Jurkat, Clone E6-1 (cell line): Measurements from ENCODE around the gene ADAD1. TPM values are rescaled to one million over a fixed set of nuclear protein-coding genes. Genes with fewer than 3 reads are reported as not detected.
A peak's percentile ranks its signal among the peaks of the same experiment; 100 is the strongest.
"Not testable (repeated sequence)": the region's sequence is repeated elsewhere in the genome, so short reads cannot be mapped to it uniquely, and the experiment has no call there.

Experiments
- DNase-seq: peaks from one replicate; pipeline ENCODE4 v3.0.0-alpha.2; 2011; ENCODE audit warnings: low read depth, low spot score
- H3K4me3 ChIP-seq: 2 replicates; pipeline ENCODE4 v1.5.1; 2011; ENCODE audit warnings: mild to moderate bottlenecking, low read length, control low read depth, moderate library complexity
- polyA plus RNA-seq: library from polyadenylated mRNA; unstranded; fragments of >200 nt; gene quantifications from one replicate; pipeline ENCODE4 v1.2.1, GENCODE V29; 2012; ENCODE audit warnings: missing spikeins; ENCODE audit not compliant: insufficient read length, insufficient read depth

The ADAD1 gene
- not detected for polyA plus RNA-seq

DNA sequence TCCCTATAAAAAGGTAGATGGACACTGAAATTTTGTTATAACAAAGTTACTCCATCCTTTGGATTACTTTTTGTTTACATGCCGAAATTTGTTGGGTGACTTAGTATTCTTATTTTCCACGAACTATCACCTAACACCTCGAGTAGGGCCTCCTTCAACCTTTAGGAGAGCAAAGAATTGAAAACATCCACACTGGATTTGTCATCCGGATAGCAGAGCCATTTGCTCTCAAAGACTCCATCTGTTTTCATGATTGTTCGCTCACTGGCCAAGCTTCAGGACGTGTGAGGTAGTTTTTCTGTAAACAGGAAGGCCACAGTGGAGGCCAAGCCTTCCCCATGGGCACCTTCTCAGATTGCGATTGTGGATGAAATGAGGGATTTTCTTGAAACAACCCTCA, at the start of gene ADAD1:
ADAD1 (plus strand) TSS at position 301 of the 400 bp plus-strand sequence. CDS start 1,059 bp downstream, outside the sequence.
- H3K4me3 ChIP-seq: no peak within 1 kb of the TSS
- no peak for DNase-seq

DNA sequence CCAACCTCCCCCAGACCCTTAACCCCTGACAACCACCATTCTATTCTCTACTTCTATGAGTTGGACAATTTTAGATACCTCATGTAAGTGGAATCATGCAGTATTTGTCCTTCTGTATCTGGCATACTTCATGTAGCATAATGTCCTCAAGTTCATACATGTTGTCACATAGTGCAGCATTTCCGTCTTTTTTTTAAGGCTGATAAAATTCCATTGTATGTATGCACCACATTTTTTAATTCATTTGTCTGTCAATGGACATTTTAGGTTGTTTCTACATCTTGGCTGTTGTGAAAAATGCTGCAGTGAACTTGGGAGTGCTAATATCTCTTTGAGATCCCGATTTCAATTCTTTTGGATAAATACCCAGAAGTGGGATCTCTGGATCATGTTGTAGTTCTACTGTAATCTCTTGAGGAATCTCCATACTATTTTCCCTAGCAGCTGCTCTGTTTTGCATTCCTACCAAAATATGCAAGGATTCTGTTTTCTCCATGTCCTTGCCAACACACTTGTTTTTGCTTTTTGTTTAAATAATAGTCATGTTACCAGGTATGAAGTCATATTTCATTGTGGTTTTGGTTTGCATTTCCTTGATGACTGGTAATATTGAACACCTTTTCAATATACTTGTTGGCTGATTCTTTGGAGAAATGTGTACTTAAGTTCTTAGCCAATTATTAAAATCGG, 48.8 kb upstream of the ADAD1 start:
- H3K4me3 ChIP-seq: no peak overlapping the region
- no peak for DNase-seq

DNA sequence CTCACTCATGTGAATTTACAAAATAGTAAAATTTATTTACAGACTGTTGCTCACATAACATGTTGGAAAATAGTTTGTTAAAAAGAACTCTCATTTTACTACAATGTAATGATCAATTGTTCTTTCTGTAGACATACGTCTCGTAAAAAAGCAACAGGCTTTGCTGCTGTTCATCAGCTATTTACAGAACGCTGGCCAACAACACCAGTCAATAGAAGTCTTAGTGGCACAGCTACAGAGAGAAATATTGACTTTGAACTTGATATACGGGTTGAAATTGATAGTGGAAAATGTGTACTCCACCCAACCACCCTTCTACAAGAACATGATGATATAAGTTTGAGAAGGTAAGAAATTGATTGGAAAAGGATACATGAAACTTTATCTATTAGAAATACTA, 47.6 kb upstream of the ADAD1 start:
- DNase-seq: no peak
- H3K4me3 ChIP-seq: no peak overlapping the region

DNA sequence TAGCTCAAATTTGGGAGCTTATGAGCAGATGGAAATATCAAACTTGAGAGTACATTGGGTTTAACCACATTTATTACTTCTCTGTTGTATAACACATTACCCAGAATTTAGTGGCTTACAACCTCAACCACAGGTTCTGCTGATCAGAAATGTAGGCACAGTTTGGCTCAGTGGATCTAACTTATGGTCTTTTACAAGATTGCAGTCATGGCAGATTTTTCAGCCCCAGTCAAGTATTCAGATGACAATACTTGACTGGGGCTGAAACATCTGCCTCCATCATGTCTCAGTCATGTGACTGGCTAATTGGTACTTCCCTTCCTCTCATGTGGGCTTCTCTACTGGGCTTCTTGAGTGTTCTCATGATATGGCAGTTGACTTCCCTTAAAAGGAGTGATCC, 44.0 kb upstream of the ADAD1 start:
- H3K4me3 ChIP-seq: no peak overlapping the region
- DNase-seq: peak; percentile 21

DNA sequence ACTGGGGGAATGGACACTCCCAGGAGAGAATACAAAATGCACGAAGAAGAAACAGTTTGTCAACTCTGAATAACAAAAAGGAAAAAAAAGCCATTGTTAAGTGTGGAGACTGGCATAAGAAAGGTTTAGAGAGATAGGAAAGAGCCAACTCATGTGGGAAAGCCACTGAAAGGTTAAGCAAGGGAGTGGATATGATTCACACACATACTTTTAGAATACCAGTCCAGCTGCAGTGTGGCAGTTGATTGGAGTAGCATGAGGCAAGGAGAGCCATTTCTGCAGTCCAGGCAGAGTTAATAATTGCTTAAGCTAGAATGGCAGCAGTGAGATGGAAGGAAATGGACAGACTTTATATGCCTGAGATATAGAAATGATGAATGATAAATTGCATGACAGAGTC, 36.9 kb upstream of the ADAD1 start:
- no peak overlapping the region for H3K4me3 ChIP-seq
- no peak for DNase-seq

DNA sequence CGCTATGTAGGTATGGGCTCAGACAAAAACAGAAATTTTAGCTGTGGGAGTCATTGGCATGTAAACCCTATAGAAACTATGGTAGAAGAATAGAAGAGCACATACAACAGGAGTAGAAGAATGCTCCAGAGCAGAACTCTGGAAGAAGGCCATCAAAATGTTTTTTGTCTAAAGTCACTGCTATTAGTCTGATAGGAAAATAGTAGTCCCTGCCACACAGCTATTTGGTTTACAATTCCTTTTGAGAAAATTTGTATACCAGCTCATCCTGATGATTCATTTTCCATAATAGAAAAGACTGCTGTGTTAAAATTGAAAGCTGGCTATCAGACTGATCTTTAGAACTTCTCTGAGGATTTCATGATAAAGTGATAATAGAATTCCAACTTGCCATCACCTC, 32.8 kb upstream of the ADAD1 start:
- DNase-seq: no peak
- no peak overlapping the region for H3K4me3 ChIP-seq

DNA sequence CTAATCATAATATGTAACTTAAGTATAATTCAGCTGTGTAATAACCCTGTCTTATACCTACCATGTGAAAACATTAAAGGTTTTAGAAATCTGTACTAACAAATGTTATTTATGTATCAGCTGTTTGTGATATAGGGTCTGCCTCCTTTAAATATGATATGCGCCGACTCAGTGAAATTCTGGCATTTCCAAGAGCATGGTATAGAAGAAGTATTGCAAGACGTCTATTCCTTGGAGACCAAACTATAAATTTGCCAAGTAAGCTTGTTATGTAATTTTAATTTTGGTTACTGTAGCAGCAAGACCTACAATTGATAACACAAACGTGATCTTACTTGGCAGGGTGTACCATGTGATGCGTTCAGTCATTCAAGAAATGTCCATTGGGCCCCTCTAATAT, 32.3 kb upstream of the ADAD1 start:
- DNase-seq: no peak

DNA sequence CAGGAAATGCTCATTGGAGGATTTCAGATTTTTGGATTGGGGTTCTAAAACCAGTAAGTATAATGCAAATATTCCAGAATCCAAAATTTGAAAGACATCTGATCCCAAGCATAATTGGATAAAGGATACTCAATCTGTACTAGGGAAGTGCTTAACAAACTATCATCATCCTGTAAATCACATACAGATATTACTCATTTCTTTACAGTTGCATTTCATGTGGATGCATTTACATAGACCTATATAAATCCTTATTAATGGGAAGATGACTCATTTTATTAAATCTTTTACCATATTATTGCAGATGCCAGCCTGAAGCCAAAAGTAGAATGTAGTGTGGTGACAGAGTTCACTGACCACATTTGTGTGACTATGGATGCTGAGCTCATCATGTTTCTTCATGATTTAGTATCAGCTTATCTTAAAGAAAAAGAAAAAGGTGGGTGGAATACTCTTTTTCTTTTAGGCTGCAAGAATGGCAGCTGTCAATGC, 22.4 kb upstream of the ADAD1 start:
- no peak for DNase-seq
- no peak overlapping the region for H3K4me3 ChIP-seq

More for the DNA sequence above, 32.3 kb upstream of the ADAD1 start:
- H3K4me3 ChIP-seq: no peak overlapping the region

DNA sequence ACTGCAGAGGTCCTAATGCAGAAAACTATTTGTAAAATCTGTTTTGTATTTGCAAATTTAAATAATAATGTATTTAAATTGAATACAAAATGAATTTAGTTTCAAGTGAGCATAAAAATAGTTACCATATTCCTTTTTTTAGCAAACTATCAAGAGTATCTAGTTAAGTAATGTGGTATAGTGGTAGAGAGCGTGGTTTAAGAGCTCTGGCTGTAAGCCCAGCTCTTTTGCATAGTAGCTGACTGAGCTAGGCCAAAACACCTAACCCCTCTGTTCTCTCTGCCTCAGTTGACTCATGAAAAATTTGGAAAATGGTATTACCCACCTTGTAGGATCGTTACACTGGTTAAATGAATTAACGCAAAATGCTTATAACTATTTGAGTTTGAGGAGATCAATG, 18.1 kb upstream of the ADAD1 start:
- peak; percentile 9 for DNase-seq
- no peak overlapping the region for H3K4me3 ChIP-seq

DNA sequence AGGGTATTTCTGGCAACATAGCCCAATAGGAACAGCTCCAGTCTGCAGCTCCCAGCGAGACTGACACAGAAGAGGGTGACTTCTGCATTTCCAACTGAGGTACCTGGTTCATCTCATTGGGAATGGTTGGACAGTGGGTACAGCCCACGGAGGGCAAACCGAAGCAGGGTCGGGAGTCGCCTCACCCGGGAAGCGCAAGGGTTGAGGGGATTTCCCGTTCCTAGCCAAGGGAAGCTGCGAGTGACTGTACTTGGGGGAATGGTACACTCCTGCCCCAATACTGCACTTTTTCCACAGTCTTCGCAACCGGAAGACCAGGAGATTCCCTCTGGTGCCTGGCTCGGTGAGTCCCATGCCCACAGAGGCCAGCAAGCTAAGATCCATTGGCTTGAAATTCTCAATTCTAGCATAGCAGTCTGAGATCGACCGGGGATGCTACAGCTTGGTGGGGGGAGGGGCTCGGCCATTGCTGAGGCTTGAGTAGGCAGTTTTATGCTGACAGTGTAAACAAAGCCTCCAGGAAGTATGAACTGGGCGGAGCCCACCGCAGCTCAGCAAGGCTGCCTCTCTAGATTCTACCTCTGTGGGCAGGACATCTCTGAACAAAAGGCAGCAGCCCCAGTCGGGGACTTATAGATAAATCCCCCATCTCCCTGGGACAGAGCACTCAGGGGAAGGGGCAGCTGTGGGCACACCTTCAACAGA, 14.0 kb upstream of the ADAD1 start:
- peak; percentile 9 for DNase-seq
- H3K4me3 ChIP-seq: no peak overlapping the region

DNA sequence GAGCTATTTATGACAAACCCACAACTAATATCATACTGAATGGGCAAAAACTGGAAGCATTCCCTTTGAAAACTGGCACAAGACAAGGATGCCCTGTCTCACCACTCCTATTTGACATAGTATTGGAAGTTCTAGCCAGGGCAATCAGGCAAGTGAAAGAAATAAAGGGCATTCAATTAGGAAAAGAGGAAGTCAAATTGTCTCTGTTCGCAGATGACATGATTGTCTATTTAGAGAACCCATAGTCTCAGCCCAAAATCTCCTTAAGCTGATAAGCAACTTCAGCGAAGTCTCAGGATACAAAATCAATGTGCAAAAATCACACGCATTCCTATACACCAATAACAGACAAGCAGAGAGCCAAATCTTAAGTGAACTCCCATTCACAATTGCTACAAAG, 10.0 kb upstream of the ADAD1 start:
- not testable (repeated sequence) for DNase-seq, H3K4me3 ChIP-seq

DNA sequence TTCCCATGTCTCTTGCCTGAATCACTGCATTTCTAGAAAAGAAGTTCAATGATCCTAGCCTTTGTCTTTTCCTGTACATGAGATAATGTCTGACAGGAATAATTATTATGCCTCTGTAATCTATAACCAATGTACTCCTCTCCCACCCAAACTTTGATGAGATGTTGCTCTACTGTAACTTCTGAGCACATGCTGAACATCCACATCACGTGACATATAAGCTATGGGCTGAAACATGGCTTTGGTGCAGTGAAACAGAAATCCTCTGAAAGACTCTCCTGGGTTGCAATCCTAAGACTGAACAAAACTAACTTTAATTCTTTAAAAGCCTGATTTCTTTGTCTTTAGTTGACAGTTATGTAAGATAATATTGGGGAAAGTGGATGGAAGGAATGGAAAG, 1.5 kb upstream of the ADAD1 start:
- DNase-seq: no peak
- no peak overlapping the region for H3K4me3 ChIP-seq

DNA sequence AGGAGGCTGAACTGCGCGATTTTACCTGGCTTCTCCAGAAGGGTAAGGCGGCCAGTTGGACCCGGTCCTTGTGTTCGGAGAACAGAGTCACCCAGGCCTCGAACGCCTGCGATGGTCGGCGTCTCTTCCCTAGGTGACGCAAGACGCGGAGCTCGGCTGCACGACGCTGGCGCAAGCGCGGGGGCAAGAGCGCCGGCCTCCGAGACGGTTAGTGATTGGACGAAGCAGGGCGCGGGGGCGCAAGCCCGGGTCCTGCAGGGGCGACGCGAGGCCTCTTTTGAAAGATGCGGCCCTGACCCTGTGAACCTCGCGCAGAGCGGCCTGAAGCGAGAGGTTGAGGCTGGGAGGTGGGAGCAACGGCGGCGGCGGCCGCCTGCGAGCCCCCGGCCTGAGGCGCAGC, 428 bp downstream of the ADAD1 start:
- no peak for DNase-seq

DNA sequence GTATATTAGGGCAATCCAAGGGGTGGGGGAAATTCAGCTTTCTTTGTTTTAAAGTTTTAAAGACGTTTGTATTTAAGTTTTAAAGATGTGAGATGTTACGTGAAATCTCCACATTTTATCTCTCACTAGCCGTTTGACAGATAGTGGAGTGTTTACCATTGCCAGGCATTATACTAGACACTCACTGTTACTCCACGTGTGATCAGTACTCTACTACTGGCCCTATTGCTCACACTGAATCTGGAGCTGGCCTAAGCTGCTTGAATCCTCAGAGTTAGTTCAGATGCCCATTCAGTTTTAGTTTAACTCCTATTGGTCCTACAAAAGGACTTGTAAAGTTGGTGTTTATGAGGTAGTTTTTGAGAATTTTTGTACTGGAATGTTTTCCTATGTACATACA, 4.5 kb downstream of the ADAD1 start:
- no peak overlapping the region for H3K4me3 ChIP-seq
- DNase-seq: no peak

More for the DNA sequence above, 428 bp downstream of the ADAD1 start:
- no peak overlapping the region for H3K4me3 ChIP-seq

DNA sequence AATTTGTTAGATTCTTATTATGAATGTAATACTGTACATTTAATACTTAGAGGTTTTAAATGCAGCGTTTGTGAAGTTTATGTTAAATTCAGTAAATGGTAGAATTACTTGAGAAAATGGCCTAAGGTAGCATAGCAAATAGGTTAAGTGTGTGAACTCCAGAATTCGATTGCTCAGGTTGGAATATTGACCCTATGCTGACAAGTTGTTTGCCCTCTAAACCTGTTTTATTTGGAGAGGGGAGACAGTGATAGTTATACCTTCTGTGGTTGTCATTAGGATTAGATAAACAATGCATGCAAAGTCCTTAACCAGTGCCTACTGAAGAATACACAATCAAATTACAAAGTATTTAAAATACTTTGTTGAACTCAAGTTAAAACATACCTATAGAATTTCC, 5.4 kb downstream of the ADAD1 start:
- H3K4me3 ChIP-seq: no peak overlapping the region
- no peak for DNase-seq

DNA sequence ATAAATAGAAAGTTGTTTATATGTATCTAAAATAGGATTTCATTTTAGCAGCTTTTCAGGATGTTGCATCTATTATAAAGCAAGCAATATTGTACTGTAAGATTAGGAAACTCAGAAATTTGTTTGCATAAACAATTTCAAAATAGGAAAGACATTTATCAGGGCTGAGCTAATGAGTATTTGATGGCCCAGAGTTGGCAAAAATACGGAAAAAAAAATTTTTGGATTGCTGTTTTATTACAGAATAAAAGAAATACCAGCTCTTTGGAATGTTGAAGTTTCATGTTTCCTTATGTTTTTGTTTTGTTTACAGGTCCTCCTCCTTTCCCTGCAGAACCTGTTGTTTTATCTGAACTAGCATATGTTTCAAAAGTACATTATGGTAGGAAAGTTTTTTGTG, 14.5 kb downstream of the ADAD1 start:
- H3K4me3 ChIP-seq: no peak overlapping the region
- no peak for DNase-seq

DNA sequence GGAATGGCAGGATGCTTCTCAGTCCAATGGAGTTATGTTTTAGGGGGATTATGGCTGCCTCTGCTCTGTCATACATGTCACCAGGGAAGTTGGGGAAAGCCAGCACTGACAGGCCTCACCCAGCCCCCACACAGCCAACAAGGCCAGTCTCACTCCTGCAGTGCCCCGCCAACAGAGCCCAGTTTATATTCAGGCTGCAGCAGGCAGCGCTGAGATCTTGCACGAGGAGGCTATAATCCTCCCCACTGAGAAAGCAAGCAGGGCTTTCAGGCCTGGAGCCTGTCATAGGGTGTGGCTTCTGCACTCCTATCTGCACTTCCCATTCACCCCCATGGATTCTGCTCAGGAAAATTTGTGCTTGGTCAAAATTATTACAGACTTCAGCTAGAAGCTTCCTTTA, 25.1 kb downstream of the ADAD1 start:
- H3K4me3 ChIP-seq: no peak overlapping the region
- no peak for DNase-seq

DNA sequence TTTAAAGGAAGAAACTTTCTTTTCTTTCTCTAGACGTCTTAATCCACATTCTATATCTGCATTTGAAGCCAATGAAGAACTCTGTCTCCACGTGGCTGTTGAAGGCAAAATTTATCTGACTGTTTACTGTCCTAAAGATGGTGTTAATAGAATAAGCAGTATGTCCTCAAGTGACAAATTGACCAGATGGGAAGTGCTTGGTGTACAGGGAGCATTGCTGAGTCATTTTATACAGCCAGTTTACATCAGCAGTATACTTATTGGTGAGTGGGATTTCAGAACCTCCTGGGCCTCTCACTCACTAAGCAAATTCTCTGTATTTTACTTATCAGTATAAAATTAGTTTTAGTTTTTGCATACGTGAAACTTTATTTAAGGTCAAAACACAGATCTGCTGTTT, 33.7 kb downstream of the ADAD1 start:
- DNase-seq: no peak
- no peak overlapping the region for H3K4me3 ChIP-seq

DNA sequence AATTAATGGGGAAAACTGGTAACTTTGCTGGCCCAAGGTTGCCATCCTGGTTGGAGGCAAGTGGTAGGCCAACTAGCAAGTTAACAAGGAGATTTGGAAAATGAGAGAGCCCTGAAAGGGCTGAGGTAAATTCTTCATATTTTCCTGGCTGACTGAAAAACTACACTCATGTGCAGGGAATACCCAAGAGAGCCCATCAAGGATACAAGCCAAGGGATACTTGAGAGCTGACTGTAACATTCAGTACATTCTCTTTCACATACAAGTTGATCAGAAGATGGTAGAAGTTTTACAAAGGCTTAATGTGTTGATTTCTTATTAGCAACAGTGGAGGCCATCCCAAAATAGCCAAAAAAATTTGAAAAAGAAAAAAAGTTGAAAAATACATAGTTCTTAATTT, 44.4 kb downstream of the ADAD1 start:
- DNase-seq: no peak
- H3K4me3 ChIP-seq: no peak overlapping the region

DNA sequence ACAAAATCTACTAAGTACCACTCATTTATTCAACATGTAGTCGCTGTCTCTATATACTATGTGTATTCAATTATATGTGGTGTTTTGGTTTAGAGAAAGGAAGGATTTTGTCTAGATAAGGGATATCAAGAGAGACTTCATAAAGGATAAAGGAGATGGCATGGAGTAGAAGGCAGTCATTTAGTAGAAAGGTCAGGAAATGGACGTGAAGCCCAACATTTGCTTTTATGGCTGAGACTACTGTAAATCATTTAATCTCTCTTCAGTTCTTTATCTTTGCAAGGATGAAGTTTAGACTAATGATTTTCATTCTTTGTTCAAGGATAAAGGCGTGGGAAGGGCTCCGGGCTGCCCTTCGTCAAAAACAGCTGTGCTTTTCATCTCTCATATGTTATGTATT, 52.5 kb downstream of the ADAD1 start:
- DNase-seq: no peak
- H3K4me3 ChIP-seq: no peak overlapping the region

DNA sequence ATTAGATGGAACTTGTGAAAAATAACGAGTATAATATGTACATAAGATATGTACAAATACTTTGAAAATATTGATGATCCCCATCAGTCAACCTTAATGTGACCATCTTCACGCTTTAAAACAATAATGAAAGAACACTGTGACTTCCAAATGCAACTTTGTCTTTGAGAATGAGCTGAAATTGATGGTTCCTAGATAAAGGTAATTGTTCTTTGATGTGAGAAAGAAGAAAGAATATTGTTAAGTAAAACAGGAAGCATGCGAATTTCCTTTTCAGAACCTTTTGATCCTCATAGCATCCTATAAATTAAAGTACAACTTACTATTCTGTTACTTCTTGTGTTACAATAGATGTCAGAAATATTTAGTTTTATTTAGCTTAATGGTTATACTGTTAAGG, 55.5 kb downstream of the ADAD1 start:
- H3K4me3 ChIP-seq: no peak overlapping the region
- DNase-seq: peak; percentile 56
